GM12864 (cell line): ENCODE results near the gene RARRES1.

ENCODE experiments used
- DNase-seq: peaks from one replicate; pipeline ENCODE4 v3.0.0-alpha.2; 2011; ENCODE audit warnings: low read depth
- H3K4me3 ChIP-seq: 2 replicates; pipeline ENCODE4 v1.5.1; 2011; ENCODE audit warnings: mild to moderate bottlenecking, low read depth, low read length, control low read depth
- TF ChIP-seq, protein P1 (sequence below): IDR thresholded peaks from 2 replicates; pipeline ENCODE4 v1.5.1; 2011; ENCODE audit warnings: low read depth, mild to moderate bottlenecking, moderate library complexity, low read length, control low read depth, inconsistent platforms; ENCODE audit errors: missing control alignments

Gene RARRES1

DNA sequence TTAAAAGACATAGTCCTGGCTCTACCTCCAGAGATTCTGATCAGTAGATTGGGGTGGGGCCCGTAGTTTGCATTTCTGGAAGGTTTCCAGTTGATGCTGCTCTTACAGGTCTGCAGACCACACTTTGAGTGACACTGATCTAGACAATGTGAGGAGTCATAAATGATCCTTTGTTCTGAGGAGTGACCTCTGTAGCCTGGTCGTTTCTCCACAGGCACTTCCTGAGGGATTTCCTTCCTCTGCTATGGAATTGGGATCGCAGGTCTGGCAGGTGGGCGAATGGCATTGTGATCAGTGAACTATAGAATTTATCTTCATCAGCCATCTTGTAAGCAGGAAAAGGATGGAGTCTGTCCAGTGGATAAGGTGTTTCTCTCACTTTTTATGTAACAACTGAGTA, 82.5 kb downstream of the RARRES1 start:
- H3K4me3 ChIP-seq: no peak overlapping the region
- TF ChIP-seq, protein P1, sequence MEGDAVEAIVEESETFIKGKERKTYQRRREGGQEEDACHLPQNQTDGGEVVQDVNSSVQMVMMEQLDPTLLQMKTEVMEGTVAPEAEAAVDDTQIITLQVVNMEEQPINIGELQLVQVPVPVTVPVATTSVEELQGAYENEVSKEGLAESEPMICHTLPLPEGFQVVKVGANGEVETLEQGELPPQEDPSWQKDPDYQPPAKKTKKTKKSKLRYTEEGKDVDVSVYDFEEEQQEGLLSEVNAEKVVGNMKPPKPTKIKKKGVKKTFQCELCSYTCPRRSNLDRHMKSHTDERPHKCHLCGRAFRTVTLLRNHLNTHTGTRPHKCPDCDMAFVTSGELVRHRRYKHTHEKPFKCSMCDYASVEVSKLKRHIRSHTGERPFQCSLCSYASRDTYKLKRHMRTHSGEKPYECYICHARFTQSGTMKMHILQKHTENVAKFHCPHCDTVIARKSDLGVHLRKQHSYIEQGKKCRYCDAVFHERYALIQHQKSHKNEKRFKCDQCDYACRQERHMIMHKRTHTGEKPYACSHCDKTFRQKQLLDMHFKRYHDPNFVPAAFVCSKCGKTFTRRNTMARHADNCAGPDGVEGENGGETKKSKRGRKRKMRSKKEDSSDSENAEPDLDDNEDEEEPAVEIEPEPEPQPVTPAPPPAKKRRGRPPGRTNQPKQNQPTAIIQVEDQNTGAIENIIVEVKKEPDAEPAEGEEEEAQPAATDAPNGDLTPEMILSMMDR: no peak

More for the DNA sequence above, 82.5 kb downstream of the RARRES1 start:
- no peak for DNase-seq
